Activated CD4-positive, alpha-beta memory T cell treated with anti-CD3 and anti-CD28 coated beads, Interleukin-2, amount 10 ng/mL, durations not matched to agents 7 days and 5 days (primary cell): ENCODE results near the gene NAT10. TPM values are rescaled to one million over a fixed set of nuclear protein-coding genes. Genes with fewer than 3 reads are reported as not detected.

Experiments used
- CTCF ChIA-PET: fragments of 350-600 bp; sonication (Branson Sonifier 250); formaldehyde crosslinking; loops from one replicate; lab custom pipeline; 2021; ENCODE audit warnings: antibody characterized with exemption, inconsistent platforms; lab: Charles Lee
- POLR2A ChIA-PET: fragments of 350-600 bp; sonication (Branson Sonifier 250); formaldehyde crosslinking; loops from one replicate; lab custom pipeline; 2021; ENCODE audit warnings: antibody characterized with exemption; lab: Charles Lee
- DNase-seq: peaks from one replicate; pipeline ENCODE4 v3.0.0-alpha.2; 2020
- H3K27ac Mint-ChIP-seq: one replicate; pipeline ENCODE4 v1.8.0; 2021; ENCODE audit warnings: mild to moderate bottlenecking, mixed read lengths
- H3K27me3 Mint-ChIP-seq: one replicate; pipeline ENCODE4 v1.8.0; 2021; ENCODE audit warnings: mixed read lengths
- H3K36me3 Mint-ChIP-seq: one replicate; pipeline ENCODE4 v1.8.0; 2021; ENCODE audit warnings: low read depth, mixed read lengths
- H3K4me1 Mint-ChIP-seq: one replicate; pipeline ENCODE4 v1.8.0; 2021; ENCODE audit warnings: mixed read lengths
- H3K4me3 Mint-ChIP-seq: one replicate; pipeline ENCODE4 v1.8.0; 2021; ENCODE audit warnings: mild to moderate bottlenecking, mixed read lengths
- H3K9me3 Mint-ChIP-seq: one replicate; pipeline ENCODE4 v1.8.0; 2021; ENCODE audit warnings: mixed read lengths
- total RNA-seq, 2 experiments: library from RNA; stranded (reverse); gene quantifications; one replicate each; pipeline ENCODE4 v1.2.3, GENCODE V29; 2021

NAT10 gene
- total RNA-seq, 2 experiments from 2014 or later: 52.9 to 57.8 TPM

GRCh38 chr11:34189191-34189590, 83.8 kb downstream of the NAT10 start:
- POLR2A ChIA-PET: no interaction called here
- CTCF ChIA-PET: interaction anchor here (1.6 kb wide), 1 partner anchor 15 kb away, joined by 5 read pairs; no protein-coding TSS in a partner anchor

GRCh38 chr11:34190192-34191139, 85.0 kb downstream of the NAT10 start:
- no peak overlapping the region for H3K4me3 Mint-ChIP-seq
- H3K36me3 Mint-ChIP-seq: no peaks in the 10 kb centered on the region
- H3K27ac Mint-ChIP-seq: no peak overlapping the region
- ChIA-PET POLR2A (no interaction called here), CTCF (interaction anchor here (1.5 kb wide), 1 partner anchor 16 kb away, joined by 5 read pairs; no protein-coding TSS in a partner anchor)
- H3K4me1 Mint-ChIP-seq: peaks cover 13% of the 10 kb centered on the region
- no peak for DNase-seq
- H3K27me3 Mint-ChIP-seq: peaks cover 2% of the 10 kb centered on the region
- no peaks in the 10 kb centered on the region for H3K9me3 Mint-ChIP-seq

More at GRCh38 chr11:34189191-34189590, 83.8 kb downstream of the NAT10 start:
- Mint-ChIP-seq H3K36me3 (no peaks in the 10 kb centered on the region), H3K4me1 (peaks cover 13% of the 10 kb centered on the region), H3K27me3 (peaks cover 2% of the 10 kb centered on the region), H3K4me3 (no peak overlapping the region), H3K9me3 (no peaks in the 10 kb centered on the region), H3K27ac (no peak overlapping the region)
- DNase-seq: no peak

DNA sequence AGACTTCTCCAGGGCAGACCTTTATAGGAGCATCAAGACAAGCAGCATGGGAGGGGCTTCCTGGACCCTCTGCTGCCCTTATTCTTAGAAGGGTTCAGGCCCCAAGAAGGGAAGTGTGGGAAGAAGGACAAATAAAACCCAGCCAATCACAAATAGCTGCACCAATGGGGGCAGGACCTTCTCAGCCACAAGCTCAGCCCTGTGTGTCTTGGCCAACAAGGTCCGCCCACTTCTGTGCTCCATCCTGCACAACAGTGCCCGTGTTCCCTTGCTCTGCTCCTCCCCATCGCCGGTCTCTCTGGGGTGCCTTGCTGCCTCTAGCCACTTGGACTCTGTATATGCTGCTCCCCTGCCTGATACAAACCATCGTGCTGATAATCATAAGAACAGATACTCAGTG, 86.1 kb downstream of the NAT10 start:
- POLR2A ChIA-PET: no interaction called here
- H3K27me3 Mint-ChIP-seq: peaks cover 2% of the 10 kb centered on the region
- peaks cover 13% of the 10 kb centered on the region for H3K4me1 Mint-ChIP-seq
- H3K27ac Mint-ChIP-seq: no peak overlapping the region
- DNase-seq: no peak
- H3K9me3 Mint-ChIP-seq: no peaks in the 10 kb centered on the region
- no peak overlapping the region for H3K4me3 Mint-ChIP-seq
- CTCF ChIA-PET: interaction anchor here (1.5 kb wide), 1 partner anchor 18 kb away, joined by 5 read pairs; no protein-coding TSS in a partner anchor
- H3K36me3 Mint-ChIP-seq: no peaks in the 10 kb centered on the region

DNA sequence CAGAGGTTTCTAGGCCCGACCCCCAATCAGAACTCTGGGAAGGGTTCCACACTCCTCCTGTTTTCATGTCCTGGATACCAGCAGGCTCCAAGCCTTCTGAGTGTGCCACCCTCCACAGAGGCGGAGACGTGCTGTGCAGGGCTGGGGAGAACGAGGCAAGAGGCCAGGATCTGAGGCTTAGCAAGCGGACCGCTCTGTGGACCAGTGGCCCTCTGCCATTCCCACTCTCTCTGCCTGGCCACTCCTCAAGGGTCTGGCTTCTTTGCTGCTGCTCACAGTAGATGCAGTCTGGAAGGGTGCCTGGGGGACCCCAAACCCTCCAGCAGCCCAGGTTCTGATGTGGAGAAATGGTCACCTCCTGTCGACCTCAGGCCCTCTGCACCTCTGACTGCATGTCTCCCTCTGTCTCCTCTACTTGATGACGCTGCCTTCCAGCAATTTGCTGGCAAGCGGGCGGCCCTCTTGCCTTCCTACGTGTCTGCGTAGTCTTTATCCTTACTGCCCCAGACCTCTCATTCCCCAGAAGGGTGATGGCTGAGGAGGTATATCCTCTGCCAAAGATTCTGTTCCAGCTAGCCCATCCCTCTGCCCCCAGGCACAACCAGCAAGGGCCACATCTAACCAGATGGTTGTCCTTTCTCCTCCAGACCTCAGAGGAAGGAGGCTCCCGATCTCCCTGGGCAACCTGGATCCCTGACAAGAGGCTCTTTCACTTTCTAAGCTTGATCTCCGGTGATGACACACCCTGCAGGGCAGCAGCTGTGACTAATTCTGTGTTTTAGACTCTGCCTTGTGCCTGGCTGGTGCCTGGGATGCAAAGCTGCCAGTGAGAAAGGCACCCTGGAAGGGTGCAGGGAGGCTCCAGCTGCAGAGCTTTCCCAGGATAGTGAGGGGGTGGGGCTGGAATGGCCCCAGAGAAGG, 87.3 kb downstream of the NAT10 start:
- H3K4me3 Mint-ChIP-seq: no peak overlapping the region
- no peak overlapping the region for H3K27ac Mint-ChIP-seq
- CTCF ChIA-PET: interaction anchor here (2.1 kb wide), 1 partner anchor 18 kb away, joined by 9 read pairs; no protein-coding TSS in a partner anchor

GRCh38 chr11:34194576-34195335, 89.3 kb downstream of the NAT10 start:
- Mint-ChIP-seq H3K27ac (no peak overlapping the region), H3K4me3 (no peak overlapping the region), H3K36me3 (no peaks in the 10 kb centered on the region), H3K9me3 (no peaks in the 10 kb centered on the region), H3K27me3 (no peaks in the 10 kb centered on the region), H3K4me1 (peaks cover 38% of the 10 kb centered on the region)
- ChIA-PET CTCF (interaction anchor here (2.1 kb wide), 1 partner anchor 20 kb away, joined by 9 read pairs; no protein-coding TSS in a partner anchor), POLR2A (no interaction called here)
- no peak for DNase-seq

More for the DNA sequence above, 87.3 kb downstream of the NAT10 start:
- H3K9me3 Mint-ChIP-seq: no peaks in the 10 kb centered on the region
- POLR2A ChIA-PET: interaction anchor here (1.2 kb wide), 1 partner anchor 14 kb away, joined by 5 read pairs; no protein-coding TSS in a partner anchor
- peaks cover 2% of the 10 kb centered on the region for H3K27me3 Mint-ChIP-seq
- peak; percentile 33 for DNase-seq
- peaks cover 20% of the 10 kb centered on the region for H3K4me1 Mint-ChIP-seq
- no peaks in the 10 kb centered on the region for H3K36me3 Mint-ChIP-seq

Other genes with a start within 250 kb of the NAT10 start
- gene LMO2, start 213.6 kb upstream of the NAT10 start, total RNA-seq: not detected
- 100 to 1,000 TPM; 191 to 200 TPM for gene CAPRIN1, start 53.9 kb upstream of the NAT10 start, total RNA-seq